Hindlimb muscle (tissue), 1 donor: ENCODE measurements around the gene GSTA2. TPM values are rescaled to one million over a fixed set of nuclear protein-coding genes. Genes with fewer than 3 reads are reported as not detected.
"Not testable (repeated sequence)": the region's sequence is repeated elsewhere in the genome, so short reads cannot be mapped to it uniquely, and the experiment has no call there.

Experiments
- DNase-seq: peaks from one replicate; pipeline ENCODE4 v3.0.0-alpha.2; 2013
- polyA plus RNA-seq: library from polyadenylated mRNA; unstranded; fragments of 120-200 nt; gene quantifications from one replicate; pipeline ENCODE4 v1.2.1, GENCODE V29; 2013; ENCODE audit not compliant: insufficient read length

GSTA2 gene
- not detected for polyA plus RNA-seq

- not testable (repeated sequence) for DNase-seq
These were observed at the start of gene GSTA2 for GRCh38 chr6:52763322-52763916. TSS of gene GSTA2 (minus strand) at chr6:52763475. CDS start at chr6:52757947, 5,528 bp downstream.

- DNase-seq: not testable (repeated sequence)
These were observed 46.5 kb upstream of the GSTA2 start for GRCh38 chr6:52809777-52810176.

GRCh38 chr6:52808660-52809059, 45.4 kb upstream of the GSTA2 start:
- no peak for DNase-seq

- DNase-seq: not testable (repeated sequence)
These were observed 40.5 kb upstream of the GSTA2 start, which contains the start of gene GSTA1 for GRCh38 chr6:52803668-52804255. TSS of gene GSTA1 (minus strand) at chr6:52803816. CDS start at chr6:52799267, 4,549 bp downstream.

- no peak for DNase-seq
These were observed 39.5 kb upstream of the GSTA2 start for GRCh38 chr6:52802806-52803205.

GRCh38 chr6:52801188-52801841, 38.0 kb upstream of the GSTA2 start:
- no peak for DNase-seq

GRCh38 chr6:52799272-52799671, 36.0 kb upstream of the GSTA2 start:
- not testable (repeated sequence) for DNase-seq

- DNase-seq: not testable (repeated sequence)
These were observed 31.1 kb upstream of the GSTA2 start for GRCh38 chr6:52794366-52794765.

GRCh38 chr6:52790861-52791260, 27.6 kb upstream of the GSTA2 start:
- DNase-seq: no peak

GRCh38 chr6:52789658-52790057, 26.4 kb upstream of the GSTA2 start:
- not testable (repeated sequence) for DNase-seq

GRCh38 chr6:52788478-52788877, 25.2 kb upstream of the GSTA2 start:
- no peak for DNase-seq

- DNase-seq: no peak
These were observed 24.6 kb upstream of the GSTA2 start for GRCh38 chr6:52787917-52788316.

GRCh38 chr6:52786249-52786956, 23.1 kb upstream of the GSTA2 start:
- DNase-seq: no peak

GRCh38 chr6:52782696-52783274, 19.5 kb upstream of the GSTA2 start:
- not testable (repeated sequence) for DNase-seq

GRCh38 chr6:52782209-52782608, 18.9 kb upstream of the GSTA2 start:
- DNase-seq: not testable (repeated sequence)

- DNase-seq: no peak
These were observed 16.0 kb upstream of the GSTA2 start for GRCh38 chr6:52779237-52779636.

- DNase-seq: not testable (repeated sequence)
These were observed 13.6 kb upstream of the GSTA2 start for GRCh38 chr6:52776711-52777351.

GRCh38 chr6:52769399-52769798, 6.1 kb upstream of the GSTA2 start:
- not testable (repeated sequence) for DNase-seq

- not testable (repeated sequence) for DNase-seq
These were observed 4.4 kb upstream of the GSTA2 start for GRCh38 chr6:52767658-52768057.

- not testable (repeated sequence) for DNase-seq
These were observed 1.4 kb downstream of the GSTA2 start for GRCh38 chr6:52761673-52762491.

- DNase-seq: no peak
These were observed 3.0 kb downstream of the GSTA2 start for GRCh38 chr6:52760105-52760765.
